ELR (cell line): ENCODE data around the gene ANKLE1.
"Not testable (repeated sequence)": the region's sequence is repeated elsewhere in the genome, so short reads cannot be mapped to it uniquely, and the experiment has no call there.

Source experiments
- DNase-seq: peaks from one replicate; pipeline ENCODE4 v3.0.0-alpha.2; 2015; ENCODE audit warnings: low read depth

Gene ANKLE1

GRCh38 chr19:17282488-17283125 lies 906 bp downstream of the ANKLE1 start:
- DNase-seq: peak; percentile 89

- no peak for DNase-seq
Observed at GRCh38 chr19:17283504-17283996, 1.8 kb downstream of the ANKLE1 start.

GRCh38 chr19:17285415-17286135 lies 3.9 kb downstream of the ANKLE1 start:
- DNase-seq: no peak

GRCh38 chr19:17286263-17286662 lies 4.6 kb downstream of the ANKLE1 start:
- DNase-seq: no peak

GRCh38 chr19:17286752-17287151 lies 5.1 kb downstream of the ANKLE1 start:
- no peak for DNase-seq

- DNase-seq: peak; percentile 91
Observed at GRCh38 chr19:17289489-17289888, 7.8 kb downstream of the ANKLE1 start.

GRCh38 chr19:17292301-17293074 lies 10.8 kb downstream of the ANKLE1 start:
- DNase-seq: peak; percentile 94

GRCh38 chr19:17293605-17294004 lies 11.9 kb downstream of the ANKLE1 start:
- DNase-seq: no peak

- peak; percentile 59 for DNase-seq
Observed at GRCh38 chr19:17294051-17294891, 12.6 kb downstream of the ANKLE1 start.

- DNase-seq: not testable (repeated sequence)
Observed at GRCh38 chr19:17295551-17295950, 13.8 kb downstream of the ANKLE1 start.

- DNase-seq: peak; percentile 82
Observed at GRCh38 chr19:17296273-17296672, 14.6 kb downstream of the ANKLE1 start.

- peak; percentile 49 for DNase-seq
Observed at GRCh38 chr19:17296976-17297375, 15.3 kb downstream of the ANKLE1 start.

- DNase-seq: no peak
Observed at GRCh38 chr19:17300992-17301619, 19.4 kb downstream of the ANKLE1 start.

- DNase-seq: no peak
Observed at GRCh38 chr19:17302391-17303166, 20.9 kb downstream of the ANKLE1 start.

- DNase-seq: peak; percentile 98
Observed at GRCh38 chr19:17303167-17303939, 21.7 kb downstream of the ANKLE1 start, which contains the start of gene ABHD8. Gene ABHD8, minus strand, starts transcription at chr19:17303425. Its CDS starts 1,809 bp downstream, at chr19:17301616.

- no peak for DNase-seq
Observed at GRCh38 chr19:17303940-17304267, 22.2 kb downstream of the ANKLE1 start.

GRCh38 chr19:17304386-17305215 lies 22.9 kb downstream of the ANKLE1 start:
- DNase-seq: no peak

- no peak for DNase-seq
Observed at GRCh38 chr19:17305216-17305516, 23.5 kb downstream of the ANKLE1 start.
